GM12892 (cell line): ENCODE measurements around the gene C1orf210.

Experiments used
- POLR2A ChIP-seq: IDR thresholded peaks from 2 replicates; pipeline ENCODE4 v1.6.1; 2011; ENCODE audit warnings: low read depth, low read length, control low read depth
- POLR2AphosphoS5 ChIP-seq: IDR thresholded peaks from 2 replicates; pipeline ENCODE4 v1.6.1; 2011; ENCODE audit warnings: low read depth, low read length, control low read depth
- TAF1 ChIP-seq: IDR thresholded peaks from 2 replicates; pipeline ENCODE4 v1.6.1; 2011; ENCODE audit warnings: low read depth, mild to moderate bottlenecking, control low read depth, low read length, borderline replicate concordance

- no peak for TF ChIP-seq POLR2A
- TF ChIP-seq POLR2AphosphoS5 = no peak
- no peak for TF ChIP-seq TAF1
These were observed 16.8 kb upstream of the C1orf210 start for GRCh38 chr1:43302201-43302600.
